ENCODE data around the gene ACVR1C. TPM values are rescaled to one million over a fixed set of nuclear protein-coding genes. Genes with fewer than 3 reads are reported as not detected.

ACVR1C gene
- total RNA-seq, 4 donors from 2014 or later: under 0.01 to 0.71 (median 0.06) TPM; not detected in 1

DNA sequence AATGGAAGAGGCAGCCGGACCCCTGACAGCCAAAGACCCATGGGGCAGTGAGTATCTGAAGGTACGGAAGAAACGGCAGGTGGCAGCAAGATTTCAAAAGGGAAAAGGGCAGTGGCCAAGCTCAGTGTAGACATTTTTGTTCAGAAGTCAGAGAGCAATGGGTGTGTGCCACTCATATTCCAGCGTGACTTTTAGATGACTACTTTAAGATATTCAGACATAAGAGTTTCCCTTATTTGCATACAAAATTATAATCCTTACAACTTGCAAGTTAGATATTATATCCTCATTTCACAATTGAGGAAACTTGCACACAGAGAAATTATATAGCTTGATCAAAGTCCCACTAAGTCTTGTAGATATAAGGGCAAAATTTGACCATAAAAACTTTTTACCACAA is 124.0 kb downstream of the ACVR1C start:
- H3K4me1 ChIP-seq: no peaks in the 10 kb centered on the region
- 88% methylated on average over 4 of the region's 4 CpGs for WGBS
- no peak for DNase-seq (ENCODE audit: extremely low spot score)
- H3K27me3 ChIP-seq: no peaks in the 10 kb centered on the region
- no peak overlapping the region for H3K27ac ChIP-seq (replicated peaks in 1 of 4)
- no peak for TF ChIP-seq POLR2AphosphoS5 (IDR thresholded peaks at IDR 0.05)
- TF ChIP-seq POLR2A (IDR thresholded peaks at IDR 0.05; ENCODE audit: low read depth): no peak
- TF ChIP-seq EP300 (IDR thresholded peaks at IDR 0.05): no peak
- TF ChIP-seq, protein P1, sequence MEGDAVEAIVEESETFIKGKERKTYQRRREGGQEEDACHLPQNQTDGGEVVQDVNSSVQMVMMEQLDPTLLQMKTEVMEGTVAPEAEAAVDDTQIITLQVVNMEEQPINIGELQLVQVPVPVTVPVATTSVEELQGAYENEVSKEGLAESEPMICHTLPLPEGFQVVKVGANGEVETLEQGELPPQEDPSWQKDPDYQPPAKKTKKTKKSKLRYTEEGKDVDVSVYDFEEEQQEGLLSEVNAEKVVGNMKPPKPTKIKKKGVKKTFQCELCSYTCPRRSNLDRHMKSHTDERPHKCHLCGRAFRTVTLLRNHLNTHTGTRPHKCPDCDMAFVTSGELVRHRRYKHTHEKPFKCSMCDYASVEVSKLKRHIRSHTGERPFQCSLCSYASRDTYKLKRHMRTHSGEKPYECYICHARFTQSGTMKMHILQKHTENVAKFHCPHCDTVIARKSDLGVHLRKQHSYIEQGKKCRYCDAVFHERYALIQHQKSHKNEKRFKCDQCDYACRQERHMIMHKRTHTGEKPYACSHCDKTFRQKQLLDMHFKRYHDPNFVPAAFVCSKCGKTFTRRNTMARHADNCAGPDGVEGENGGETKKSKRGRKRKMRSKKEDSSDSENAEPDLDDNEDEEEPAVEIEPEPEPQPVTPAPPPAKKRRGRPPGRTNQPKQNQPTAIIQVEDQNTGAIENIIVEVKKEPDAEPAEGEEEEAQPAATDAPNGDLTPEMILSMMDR (IDR thresholded peaks at IDR 0.05): no peak
- no peaks in the 10 kb centered on the region for H3K36me3 ChIP-seq
- peaks cover 0 to 21% (median 8%) of the 10 kb centered on the region in 4 donors for H3K9me3 ChIP-seq
- intact Hi-C loops (cut with DNase I): no loop called here
- H3K4me3 ChIP-seq: no peak overlapping the region

DNA sequence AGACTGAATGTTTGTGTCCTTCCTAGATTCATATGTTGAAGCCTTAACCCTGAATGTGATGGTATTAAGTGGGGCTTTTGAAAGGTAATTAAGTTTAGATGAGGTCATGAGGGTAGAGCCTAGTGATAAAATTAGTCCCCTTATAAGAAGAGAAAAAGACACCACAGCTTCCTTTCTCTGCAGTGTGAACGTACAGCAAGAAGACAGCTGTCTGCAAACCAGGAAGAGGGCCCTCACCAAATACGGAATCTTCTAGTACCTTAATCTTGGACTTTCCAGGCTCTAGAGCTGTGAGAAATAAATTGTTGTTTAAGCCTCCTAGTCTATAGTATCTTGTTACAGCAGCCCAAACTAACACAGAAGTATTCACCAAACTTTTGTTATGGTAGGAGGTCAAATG is 127.6 kb downstream of the ACVR1C start:
- Histone ChIP-seq H3K36me3 (no peaks in the 10 kb centered on the region), H3K4me1 (no peaks in the 10 kb centered on the region), H3K4me3 (no peak overlapping the region), H3K9me3 (peaks cover 0 to 12% (median 8%) of the 10 kb centered on the region in 4 donors), H3K27me3 (no peaks in the 10 kb centered on the region), H3K27ac (replicated peaks in 1 of 4) (no peak overlapping the region)
- intact Hi-C loops (cut with DNase I): no loop called here
- DNase-seq (ENCODE audit: extremely low spot score): no peak
- 61% methylated on average over 2 of the region's 2 CpGs for WGBS
- TF ChIP-seq, protein P1 (IDR thresholded peaks at IDR 0.05): no peak
- TF ChIP-seq POLR2A (IDR thresholded peaks at IDR 0.05; ENCODE audit: low read depth) (no peak), EP300 (IDR thresholded peaks at IDR 0.05) (no peak), POLR2AphosphoS5 (IDR thresholded peaks at IDR 0.05) (no peak)

DNA sequence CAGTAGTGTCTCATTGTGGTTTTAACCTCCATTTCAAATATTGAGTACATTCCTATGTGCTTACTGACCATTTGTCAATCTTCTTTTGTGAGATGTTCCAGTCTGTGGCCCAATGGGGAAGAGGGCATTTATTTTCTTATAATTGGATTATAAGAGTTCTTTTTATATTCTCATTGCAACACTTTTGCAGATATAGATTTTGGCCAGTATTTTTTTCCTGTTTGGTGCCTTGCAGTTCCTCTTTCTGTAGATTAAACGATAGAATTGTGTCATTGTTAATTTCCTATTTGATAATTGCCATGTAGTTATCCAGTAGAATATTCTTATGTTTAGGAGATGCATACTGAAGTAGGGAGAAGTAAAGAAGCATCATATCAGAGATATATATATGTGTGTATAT is 128.3 kb downstream of the ACVR1C start:
- intact Hi-C loops (cut with DNase I): no loop called here
- Histone ChIP-seq H3K36me3 (no peaks in the 10 kb centered on the region), H3K4me1 (no peaks in the 10 kb centered on the region), H3K27me3 (no peaks in the 10 kb centered on the region), H3K27ac (replicated peaks in 1 of 4) (no peak overlapping the region), H3K9me3 (peaks cover 0 to 5% (median 3%) of the 10 kb centered on the region in 4 donors), H3K4me3 (no peak overlapping the region)
- TF ChIP-seq POLR2AphosphoS5 (IDR thresholded peaks at IDR 0.05) (no peak), POLR2A (IDR thresholded peaks at IDR 0.05; ENCODE audit: low read depth) (no peak), EP300 (IDR thresholded peaks at IDR 0.05) (no peak)
- TF ChIP-seq, protein P1 (IDR thresholded peaks at IDR 0.05): no peak
- DNase-seq (ENCODE audit: extremely low spot score): no peak
- 70% methylated on average over 1 of the region's 1 CpG for whole genome bisulfite sequencing

DNA sequence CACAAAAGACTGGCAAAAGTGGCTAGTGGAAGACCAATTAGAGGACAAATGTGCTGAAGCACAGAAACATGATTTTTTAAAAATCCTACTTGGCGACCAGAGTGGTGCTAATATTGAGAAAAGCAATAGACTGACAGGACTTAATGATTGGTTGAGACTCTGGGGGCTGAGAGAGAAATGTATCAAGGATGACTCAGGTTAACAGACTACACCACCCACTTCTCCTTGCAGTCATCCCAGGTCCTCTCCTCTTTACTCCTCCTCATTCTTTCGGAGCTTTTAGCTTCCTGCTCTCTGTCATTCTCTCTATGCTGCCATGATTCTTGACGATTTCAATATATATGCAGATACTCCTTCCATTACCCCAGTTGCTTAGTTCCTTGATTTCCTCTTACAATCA is 130.2 kb downstream of the ACVR1C start:
- Histone ChIP-seq H3K36me3 (no peaks in the 10 kb centered on the region), H3K4me1 (no peaks in the 10 kb centered on the region), H3K27me3 (no peaks in the 10 kb centered on the region), H3K9me3 (no peaks in the 10 kb centered on the region), H3K4me3 (no peak overlapping the region), H3K27ac (replicated peaks in 1 of 4) (no peak overlapping the region)
- 92% methylated on average over 3 of the region's 3 CpGs for WGBS
- no peak for DNase-seq (ENCODE audit: extremely low spot score)
- TF ChIP-seq POLR2AphosphoS5 (IDR thresholded peaks at IDR 0.05) (no peak), EP300 (IDR thresholded peaks at IDR 0.05) (no peak), POLR2A (IDR thresholded peaks at IDR 0.05; ENCODE audit: low read depth) (no peak)
- TF ChIP-seq, protein P1 (IDR thresholded peaks at IDR 0.05): no peak
- intact Hi-C loops (cut with DNase I): no loop called here

DNA sequence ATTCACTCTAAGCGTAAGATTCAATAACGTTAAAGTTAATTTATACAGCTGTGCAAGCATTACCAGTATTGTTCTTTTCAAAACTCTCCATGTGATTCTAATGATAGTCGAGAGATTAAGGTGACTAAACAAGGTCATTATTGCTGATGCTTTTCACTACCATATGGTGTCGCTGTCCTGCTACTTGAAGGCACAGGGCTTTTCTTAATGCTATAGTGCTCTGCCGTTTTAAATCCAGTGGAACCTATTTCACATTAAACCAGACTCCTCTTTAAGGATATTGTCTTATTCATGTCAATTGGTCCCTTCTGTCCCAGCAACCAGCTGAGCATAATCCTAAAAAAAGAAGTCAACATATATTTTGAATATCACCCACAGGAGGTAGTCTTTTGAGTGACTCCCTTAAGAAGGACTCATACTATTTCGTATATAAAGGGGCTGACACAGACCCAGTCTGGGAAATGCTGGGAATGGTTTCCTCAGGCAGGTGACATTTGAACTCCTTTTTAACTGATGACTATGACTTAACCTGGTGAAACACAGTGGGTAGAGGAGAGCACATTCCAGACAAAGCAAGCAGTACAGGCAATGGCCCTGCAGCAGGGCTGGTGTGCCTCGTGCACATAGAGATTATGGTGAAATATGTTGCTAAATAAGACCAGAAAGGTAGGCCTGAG is 130.9 kb downstream of the ACVR1C start:
- Histone ChIP-seq H3K9me3 (no peaks in the 10 kb centered on the region), H3K27ac (replicated peaks in 1 of 4) (no peak overlapping the region), H3K36me3 (no peaks in the 10 kb centered on the region), H3K27me3 (no peaks in the 10 kb centered on the region), H3K4me1 (no peaks in the 10 kb centered on the region), H3K4me3 (no peak overlapping the region)
- no peak for TF ChIP-seq POLR2AphosphoS5 (IDR thresholded peaks at IDR 0.05)
- TF ChIP-seq POLR2A (IDR thresholded peaks at IDR 0.05; ENCODE audit: low read depth): no peak
- TF ChIP-seq, protein P1 (IDR thresholded peaks at IDR 0.05): peak; percentile 31 to 50 (median 37)
- no peak for TF ChIP-seq EP300 (IDR thresholded peaks at IDR 0.05)
- 32% methylated on average over 7 of the region's 7 CpGs for WGBS
- no peak for DNase-seq (ENCODE audit: extremely low spot score)
- intact Hi-C loops (cut with DNase I): no loop called here

All from esophagus muscularis mucosa (tissue), 4 donors.